HepG2 (cell line): ENCODE measurements around the gene BPI. TPM values are rescaled to one million over a fixed set of nuclear protein-coding genes. Genes with fewer than 3 reads are reported as not detected.

Experiments used
- ATAC-seq: fragments of 200-7000 bp; cut with Tn5 transposase; 3 replicates; pipeline ENCODE4 v1.9.1; 2020; ENCODE audit warnings: mild to moderate bottlenecking, moderate library complexity
- BruUV-seq: library from RNA; stranded (reverse); fragments of 400-500 nt; replicated peaks from 2 replicates; lab custom pipeline; 2021; lab: Mats Ljungman, UMichigan
- CTCF ChIA-PET: fragments of 300-600 bp; formaldehyde crosslinking; extraction: SDS; loops from one replicate; lab custom pipeline; 2021; ENCODE audit warnings: low total read pairs, inconsistent platforms, low intra/inter-chr PET ratio; lab: Yijun Ruan, JAX
- POLR2A ChIA-PET: fragments of 350-600 bp; sonication (Branson Sonifier 250); formaldehyde crosslinking; loops from one replicate; lab custom pipeline; 2020; ENCODE audit warnings: antibody characterized with exemption, inconsistent platforms; lab: Yijun Ruan, JAX
- DNase-seq: peaks from one replicate; pipeline ENCODE4 v3.0.0-alpha.2; 2015; ENCODE audit warnings: low spot score
- FAIRE-seq: peaks from 3 replicates; lab custom pipeline; 2011; peaks lifted over from hg19 to GRCh38; lab: Jason Lieb, UNC
- H2AFZ ChIP-seq: one replicate; pipeline ENCODE4 v1.6.1; 2011; ENCODE audit warnings: low read length, inconsistent platforms
- H3K27ac ChIP-seq: fragments of 300-600 bp; 3 replicates; pipeline ENCODE4 v1.8.0; 2011; ENCODE audit warnings: mixed run types, mild to moderate bottlenecking, mixed read lengths, low read length, inconsistent platforms; ENCODE audit not compliant: insufficient read depth; ENCODE audit errors: extremely low read length
- H3K27me3 ChIP-seq, 2 experiments: fragments of 200-600 bp in 1 of 2; 2 replicates in 1 of 2; 3 replicates in 1 of 2; pipeline versions ENCODE4 v1.6.0 to v1.8.0; 2011; ENCODE audit warnings: low read length in 2 of 2, mild to moderate bottlenecking in 2 of 2, moderate library complexity in 2 of 2, inconsistent platforms in 1 of 2; ENCODE audit not compliant: insufficient read depth in 2 of 2, control insufficient read depth in 1 of 2
- H3K36me3 ChIP-seq, 2 experiments: fragments of 200-600 bp in 1 of 2; replicated peaks in 1 of 2; 2 replicates in 1 of 2; 3 replicates in 1 of 2; pipeline versions ENCODE4 v1.5.1 to v1.8.0; 2011; ENCODE audit warnings: low read length in 2 of 2, inconsistent platforms in 1 of 2; ENCODE audit not compliant: insufficient read depth in 2 of 2, control insufficient read depth in 1 of 2
- H3K4me1 ChIP-seq: 2 replicates; pipeline ENCODE4 v1.5.1; 2012; ENCODE audit warnings: low read length, inconsistent platforms; ENCODE audit not compliant: insufficient read depth
- H3K4me2 ChIP-seq: 2 replicates; pipeline ENCODE4 v1.6.0; 2011; ENCODE audit warnings: low read depth, low read length, inconsistent platforms
- H3K4me3 ChIP-seq, 3 experiments: fragments of 200-600 bp in 1 of 3; sonication (generic), shearing (Covaris generic) in 1 of 3; replicated peaks in 1 of 3; 2 replicates each; pipeline ENCODE4 v1.5.1; 2011 to 2016; ENCODE audit warnings: low read length in 3 of 3, inconsistent platforms in 2 of 3, low read depth in 2 of 3, mild to moderate bottlenecking in 2 of 3, control low read depth in 1 of 3, mixed read lengths in 1 of 3; ENCODE audit not compliant: insufficient read depth in 1 of 3
- H3K79me2 ChIP-seq: one replicate; pipeline ENCODE4 v1.6.1; 2011; ENCODE audit warnings: low read length, inconsistent platforms; ENCODE audit not compliant: insufficient read depth
- H3K9ac ChIP-seq: 2 replicates; pipeline ENCODE4 v1.6.0; 2011; ENCODE audit warnings: mild to moderate bottlenecking, low read depth, low read length, inconsistent platforms; ENCODE audit not compliant: insufficient read depth
- H3K9me3 ChIP-seq: 2 replicates; pipeline ENCODE4 v1.5.1; 2012; ENCODE audit warnings: mild to moderate bottlenecking, low read length
- H4K20me1 ChIP-seq: 2 replicates; pipeline ENCODE4 v1.6.0; 2011; ENCODE audit warnings: inconsistent platforms, mild to moderate bottlenecking, low read length, moderate library complexity; ENCODE audit not compliant: insufficient read depth
- AGO1 ChIP-seq: fragments of 200-400 bp; formaldehyde crosslinking; IDR thresholded peaks from 2 replicates; pipeline ENCODE4 v1.6.1; 2017; ENCODE audit warnings: mild to moderate bottlenecking, low read depth, low read length, moderate library complexity; ENCODE audit not compliant: poor library complexity, severe bottlenecking
- ELF3 ChIP-seq: IDR thresholded peaks from 2 replicates; pipeline ENCODE4 v1.6.1; 2016; ENCODE audit warnings: missing genetic modification reagents, missing compliant biosample characterization
- FOXA1 ChIP-seq, 2 experiments: fragments of 450-650 bp in 1 of 2; sonication (generic) in 1 of 2; formaldehyde crosslinking in 1 of 2; IDR thresholded peaks; 2 replicates each; pipeline versions ENCODE4 v1.4.0 to v1.6.1; 2016 to 2020; ENCODE audit warnings: missing genetic modification reagents in 1 of 2
- PRDM10 ChIP-seq: sonication (generic); formaldehyde crosslinking; IDR thresholded peaks from 2 replicates; pipeline ENCODE4 v1.4.0; 2020; ENCODE audit warnings: low read depth, missing genetic modification reagents
- TRAFD1 ChIP-seq: sonication (generic); formaldehyde crosslinking; IDR thresholded peaks from 2 replicates; pipeline ENCODE4 v1.5.1; 2020; ENCODE audit warnings: missing genetic modification reagents, mild to moderate bottlenecking, borderline replicate concordance
- ZNF33A ChIP-seq: sonication (generic); formaldehyde crosslinking; IDR thresholded peaks from 2 replicates; pipeline ENCODE4 v1.5.1; 2020; ENCODE audit warnings: missing genetic modification reagents, mild to moderate bottlenecking, moderate library complexity, borderline replicate concordance
- ZNF362 ChIP-seq: sonication (generic); formaldehyde crosslinking; IDR thresholded peaks from 2 replicates; pipeline ENCODE4 v1.4.0; 2020; ENCODE audit warnings: missing genetic modification reagents, mild to moderate bottlenecking, borderline replicate concordance
- ZNF430 ChIP-seq: sonication (generic); formaldehyde crosslinking; IDR thresholded peaks from 2 replicates; pipeline ENCODE4 v1.9.0; 2021; ENCODE audit warnings: mild to moderate bottlenecking, missing genetic modification reagents
- ZNF577 ChIP-seq: sonication (generic); formaldehyde crosslinking; IDR thresholded peaks from 2 replicates; pipeline ENCODE4 v1.4.0; 2020; ENCODE audit warnings: mild to moderate bottlenecking, low read depth, missing genetic modification reagents, borderline replicate concordance
- ZNF703 ChIP-seq: sonication (generic); formaldehyde crosslinking; IDR thresholded peaks from 2 replicates; pipeline ENCODE4 v1.5.1; 2020; ENCODE audit warnings: missing genetic modification reagents, mild to moderate bottlenecking, moderate library complexity, borderline replicate concordance
- WGBS: methylation state at CpG from one replicate; pipeline ENCODE4 v1.1.6; 2017; ENCODE audit warnings: low lambda C conversion rate; 5-methylcytosine and 5-hydroxymethylcytosine counted together
- in situ Hi-C: cut with HindIII; loops from 2 replicates; pipeline ENCODE4 v1.10.0; 2017; ENCODE audit warnings: low pct_unique_long_range_greater_than_20kb; ENCODE audit not compliant: extremely low pct_ligation_motif_present
- intact Hi-C: fragments of 100-400 bp; cut with micrococcal nuclease; formaldehyde crosslinking; loops from one replicate; pipeline ENCODE4 v1.10.0; 2022; ENCODE audit not compliant: unreplicated experiment
- polyA plus RNA-seq, 8 experiments: library from polyadenylated mRNA; depleted of rRNA in 3 of 8; stranded (reverse) in 7 of 8; unstranded in 1 of 8; fragments of >200 nt; fragmentation: Illumina TruSeq in 4 of 8; extraction: Trizol in 4 of 8; gene quantifications; 2 replicates each; pipeline versions ENCODE4 v1.2.1 to v1.2.3, GENCODE V29; 2011 to 2016; ENCODE audit warnings: low read depth in 4 of 8, missing spikeins in 1 of 8, mixed read lengths in 1 of 8; ENCODE audit not compliant: insufficient read depth in 1 of 8
- total RNA-seq, 5 experiments: library from RNA; depleted of rRNA; stranded (reverse); fragments of >200 nt; fragmentation: Illumina TruSeq; extraction: Trizol; gene quantifications; 2 replicates each; pipeline ENCODE4 v1.2.3, GENCODE V29; 2016; ENCODE audit warnings: low read depth in 1 of 5

Gene BPI
- total and polyA plus RNA-seq, 2 of the 13 experiments (the other 11 are each of a cell fraction or from before 2014, with no cell fraction given), result not detected

GRCh38 chr20:38256021-38256420 lies 47.9 kb upstream of the BPI start (continued):
- no peak for TF ChIP-seq PRDM10
- TF ChIP-seq, all 625 proteins: peak for 0

GRCh38 chr20:38256966-38257365 lies 47.0 kb upstream of the BPI start:
- ATAC-seq, result no peak
- H3K27ac ChIP-seq, result no peak overlapping the region
- no peak overlapping the region for H3K9ac ChIP-seq
- WGBS, result 28% methylated on average over 2 of the region's 2 CpGs
- ChIA-PET POLR2A (no interaction called here), CTCF (no interaction called here)
- H3K4me3 ChIP-seq, result no peak overlapping the region
- no peaks in the 10 kb centered on the region for H3K9me3 ChIP-seq
- peaks cover 5 to 28% of the 10 kb centered on the region in 2 experiments; a peak in 4 of 5 replicates for H3K27me3 ChIP-seq
- DNase-seq, result no peak
- H3K36me3 ChIP-seq, result no peaks in the 10 kb centered on the region
- FAIRE-seq, result no peak
- peaks cover 19% of the 10 kb centered on the region for H3K4me1 ChIP-seq
- in situ Hi-C loops, result no loop called here
- BruUV-seq, result no TSS peak
- TF ChIP-seq ZNF703 (CRISPR knock-in tag), result no peak
- no peak for TF ChIP-seq AGO1
- TF ChIP-seq FOXA1 (IDR thresholded peaks at IDR 0.05), result no peak
- no peak for TF ChIP-seq FOXA1 (CRISPR knock-in tag; IDR thresholded peaks at IDR 0.05)
- TF ChIP-seq ZNF362 (CRISPR knock-in tag), result no peak
- TF ChIP-seq ELF3 (CRISPR knock-in tag), result no peak
- TF ChIP-seq ZNF577 (CRISPR knock-in tag), result no peak
- no peak for TF ChIP-seq TRAFD1
- TF ChIP-seq ZNF33A (CRISPR knock-in tag), result no peak
- no peak for TF ChIP-seq ZNF430 (CRISPR knock-in tag)
- H4K20me1 ChIP-seq, result no peaks in the 10 kb centered on the region
- no peak overlapping the region for H3K4me2 ChIP-seq
- intact Hi-C loops, result no loop called here
- no peaks in the 10 kb centered on the region for H3K79me2 ChIP-seq
- H2AFZ ChIP-seq, result no peak overlapping the region
